ENCODE results near the gene DPEP2.
"Not testable (repeated sequence)": the region's sequence is repeated elsewhere in the genome, so short reads cannot be mapped to it uniquely, and the experiment has no call there.

Gene DPEP2

DNA sequence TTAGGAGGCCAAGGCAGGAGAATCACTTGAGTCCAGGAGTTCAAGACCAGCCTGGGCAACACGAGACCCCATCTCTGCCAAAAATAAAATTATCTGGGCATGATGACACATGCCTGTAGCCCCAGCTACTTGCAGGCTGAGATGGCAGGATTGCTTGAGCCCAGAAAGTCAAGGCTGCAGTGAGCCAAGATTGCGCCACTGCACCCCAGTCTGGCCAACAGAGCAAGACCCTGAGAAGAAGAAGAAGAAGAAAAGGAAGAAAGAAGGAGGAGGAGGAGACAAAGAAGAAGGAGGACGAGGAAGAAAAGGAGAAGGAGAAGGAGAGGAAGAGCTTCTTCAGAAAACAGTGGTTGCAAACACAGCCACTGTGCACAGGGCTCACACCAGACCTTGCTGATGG, 10.6 kb downstream of the DPEP2 start:
- no peak for DNase-seq (ENCODE audit: low read depth)
- H3K9me3 ChIP-seq (ENCODE audit: control insufficient read depth, low read length) = no peaks in the 10 kb centered on the region
- no peak overlapping the region for H3K4me3 ChIP-seq (ENCODE audit: low read length)
- peaks cover 12% of the 10 kb centered on the region for H3K27me3 ChIP-seq (replicated peaks; ENCODE audit: control insufficient read depth, insufficient read depth, low read length)
- no peak overlapping the region for H3K9ac ChIP-seq (ENCODE audit: low read length)
- H3K4me1 ChIP-seq (ENCODE audit: control insufficient read depth, insufficient read depth, low read length) = peaks cover 9% of the 10 kb centered on the region
- no peaks in the 10 kb centered on the region for H3K36me3 ChIP-seq (ENCODE audit: control insufficient read depth, insufficient read depth, low read length, severe bottlenecking)

GRCh38 chr16:67987460-67988160, 11.7 kb downstream of the DPEP2 start:
- no peaks in the 10 kb centered on the region for H3K9me3 ChIP-seq (ENCODE audit: control insufficient read depth, low read length)
- H3K9ac ChIP-seq (ENCODE audit: low read length) = no peak overlapping the region
- peaks cover 13% of the 10 kb centered on the region for H3K27me3 ChIP-seq (replicated peaks; ENCODE audit: control insufficient read depth, insufficient read depth, low read length)
- DNase-seq (ENCODE audit: low read depth) = no peak
- H3K4me3 ChIP-seq (ENCODE audit: low read length) = no peak overlapping the region
- H3K36me3 ChIP-seq (ENCODE audit: control insufficient read depth, insufficient read depth, low read length, severe bottlenecking) = no peaks in the 10 kb centered on the region
- peaks cover 6% of the 10 kb centered on the region for H3K4me1 ChIP-seq (ENCODE audit: control insufficient read depth, insufficient read depth, low read length)

DNA sequence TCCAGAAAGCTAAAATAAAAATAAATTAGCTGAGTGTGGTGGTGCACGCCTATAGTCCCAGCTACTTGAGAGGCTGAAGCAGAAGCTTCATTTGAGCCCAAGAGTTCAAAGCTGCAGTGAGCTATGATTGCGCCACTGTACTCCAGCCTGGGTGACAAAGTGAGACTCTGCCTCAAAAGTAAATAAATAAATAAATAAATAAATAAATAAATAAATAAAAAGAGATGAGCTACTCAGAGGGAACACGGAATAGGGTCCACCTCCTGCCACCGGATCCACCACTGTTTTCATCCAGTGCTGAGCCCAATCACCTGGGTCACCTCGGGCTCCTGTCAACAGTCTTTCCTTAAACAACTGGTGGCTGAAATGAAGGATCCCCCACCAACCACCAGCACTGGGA, 12.3 kb downstream of the DPEP2 start:
- peaks cover 6% of the 10 kb centered on the region for H3K4me1 ChIP-seq (ENCODE audit: control insufficient read depth, insufficient read depth, low read length)
- DNase-seq (ENCODE audit: low read depth) = no peak
- no peaks in the 10 kb centered on the region for H3K9me3 ChIP-seq (ENCODE audit: control insufficient read depth, low read length)
- H3K9ac ChIP-seq (ENCODE audit: low read length) = no peak overlapping the region
- no peaks in the 10 kb centered on the region for H3K36me3 ChIP-seq (ENCODE audit: control insufficient read depth, insufficient read depth, low read length, severe bottlenecking)
- no peak overlapping the region for H3K4me3 ChIP-seq (ENCODE audit: low read length)
- peaks cover 7% of the 10 kb centered on the region for H3K27me3 ChIP-seq (replicated peaks; ENCODE audit: control insufficient read depth, insufficient read depth, low read length)

DNA sequence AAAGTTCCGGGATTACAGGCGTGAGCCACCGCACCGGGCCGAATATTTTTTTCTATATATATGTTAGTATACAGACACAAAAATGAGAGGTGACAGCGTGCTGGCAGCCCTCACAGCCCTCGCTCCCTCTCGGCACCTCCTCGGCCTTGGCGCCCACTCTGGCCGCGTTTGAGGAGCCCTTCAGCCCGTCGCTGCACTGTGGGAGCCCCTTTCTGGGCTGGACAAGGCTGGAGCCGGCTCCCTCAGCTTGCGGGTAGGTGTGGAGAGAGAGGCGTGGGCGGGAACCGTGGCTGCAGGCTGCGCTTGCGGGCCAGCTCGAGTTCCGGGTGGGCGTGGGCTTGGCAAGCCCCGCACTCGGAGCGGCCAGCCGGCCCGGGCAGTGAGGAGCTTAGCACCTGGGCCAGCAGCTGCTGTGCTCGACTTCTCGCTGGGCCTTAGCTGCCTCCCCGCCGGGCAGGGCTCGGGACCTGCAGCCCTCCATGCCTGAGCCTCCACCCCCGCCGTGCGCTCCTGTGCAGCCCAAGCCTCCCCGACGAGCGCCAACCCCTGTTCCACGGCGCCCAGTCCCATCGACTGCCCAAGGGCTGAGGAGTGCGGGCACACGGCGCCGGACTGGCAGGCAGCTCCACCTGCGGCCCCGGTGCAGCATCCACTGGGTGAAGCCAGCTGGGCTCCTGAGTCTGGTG, 17.1 kb downstream of the DPEP2 start:
- Histone ChIP-seq H3K9ac (ENCODE audit: low read length) (no peak overlapping the region), H3K4me1 (ENCODE audit: control insufficient read depth, insufficient read depth, low read length) (no peaks in the 10 kb centered on the region), H3K36me3 (ENCODE audit: control insufficient read depth, insufficient read depth, low read length, severe bottlenecking) (no peaks in the 10 kb centered on the region), H3K27me3 (replicated peaks; ENCODE audit: control insufficient read depth, insufficient read depth, low read length) (peaks cover 23% of the 10 kb centered on the region), H3K4me3 (ENCODE audit: low read length) (no peak overlapping the region), H3K9me3 (ENCODE audit: control insufficient read depth, low read length) (no peaks in the 10 kb centered on the region)
- DNase-seq (ENCODE audit: low read depth) = no peak

GRCh38 chr16:67979955-67980678, 19.2 kb downstream of the DPEP2 start, which contains the start of gene DPEP3:
Gene DPEP3, minus strand, starts transcription at chr16:67980499. Its CDS starts 119 bp downstream, at chr16:67980380.
- no peak within 1 kb of the TSS for H3K4me3 ChIP-seq (ENCODE audit: low read length)
- H3K36me3 ChIP-seq (ENCODE audit: control insufficient read depth, insufficient read depth, low read length, severe bottlenecking) = no peaks in the 10 kb centered on the region
- DNase-seq (ENCODE audit: low read depth) = no peak
- no peaks in the 10 kb centered on the region for H3K4me1 ChIP-seq (ENCODE audit: control insufficient read depth, insufficient read depth, low read length)
- no peak within 1 kb of the TSS for H3K9ac ChIP-seq (ENCODE audit: low read length)
- H3K9me3 ChIP-seq (ENCODE audit: control insufficient read depth, low read length) = no peaks in the 10 kb centered on the region
- peaks cover 33% of the 10 kb centered on the region for H3K27me3 ChIP-seq (replicated peaks; ENCODE audit: control insufficient read depth, insufficient read depth, low read length)

- Histone ChIP-seq H3K4me1 (ENCODE audit: control insufficient read depth, insufficient read depth, low read length) (no peaks in the 10 kb centered on the region), H3K9ac (ENCODE audit: low read length) (no peak overlapping the region), H3K4me3 (ENCODE audit: low read length) (no peak overlapping the region), H3K9me3 (ENCODE audit: control insufficient read depth, low read length) (no peaks in the 10 kb centered on the region), H3K27me3 (replicated peaks; ENCODE audit: control insufficient read depth, insufficient read depth, low read length) (peaks cover 27% of the 10 kb centered on the region), H3K36me3 (ENCODE audit: control insufficient read depth, insufficient read depth, low read length, severe bottlenecking) (no peaks in the 10 kb centered on the region)
- DNase-seq (ENCODE audit: low read depth) = no peak
Measured at GRCh38 chr16:67977469-67978227, 21.6 kb downstream of the DPEP2 start.

- no peaks in the 10 kb centered on the region for H3K36me3 ChIP-seq (ENCODE audit: control insufficient read depth, insufficient read depth, low read length, severe bottlenecking)
- H3K27me3 ChIP-seq (replicated peaks; ENCODE audit: control insufficient read depth, insufficient read depth, low read length) = peaks cover 27% of the 10 kb centered on the region
- DNase-seq (ENCODE audit: low read depth) = no peak
- H3K4me3 ChIP-seq (ENCODE audit: low read length) = no peak overlapping the region
- no peaks in the 10 kb centered on the region for H3K9me3 ChIP-seq (ENCODE audit: control insufficient read depth, low read length)
- H3K4me1 ChIP-seq (ENCODE audit: control insufficient read depth, insufficient read depth, low read length) = no peaks in the 10 kb centered on the region
- H3K9ac ChIP-seq (ENCODE audit: low read length) = no peak overlapping the region
Measured at GRCh38 chr16:67977005-67977404, 22.3 kb downstream of the DPEP2 start.

DNA sequence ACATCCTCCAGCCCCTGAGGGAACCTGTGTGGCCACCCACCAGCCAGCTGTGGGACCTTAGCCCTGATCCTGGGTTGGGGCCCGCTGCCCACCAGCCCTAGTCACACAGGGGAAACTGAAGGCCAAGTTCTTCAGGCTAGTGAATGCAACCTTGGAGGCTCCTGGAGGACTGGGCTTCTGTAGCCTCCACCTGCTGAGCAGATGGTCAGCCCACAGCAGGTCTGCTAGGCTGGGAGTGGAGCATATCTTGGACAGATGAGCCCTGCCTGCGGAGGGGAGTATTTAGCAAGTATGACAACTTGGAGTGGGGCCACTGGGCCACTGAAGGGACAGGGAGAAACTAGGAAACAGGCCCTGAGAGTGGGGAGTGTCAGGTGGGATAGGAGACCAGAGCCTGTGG, 23.1 kb downstream of the DPEP2 start:
- no peaks in the 10 kb centered on the region for H3K36me3 ChIP-seq (ENCODE audit: control insufficient read depth, insufficient read depth, low read length, severe bottlenecking)
- H3K9me3 ChIP-seq (ENCODE audit: control insufficient read depth, low read length) = no peaks in the 10 kb centered on the region
- no peak for DNase-seq (ENCODE audit: low read depth)
- no peaks in the 10 kb centered on the region for H3K4me1 ChIP-seq (ENCODE audit: control insufficient read depth, insufficient read depth, low read length)
- H3K4me3 ChIP-seq (ENCODE audit: low read length) = no peak overlapping the region
- no peak overlapping the region for H3K9ac ChIP-seq (ENCODE audit: low read length)
- peaks cover 27% of the 10 kb centered on the region for H3K27me3 ChIP-seq (replicated peaks; ENCODE audit: control insufficient read depth, insufficient read depth, low read length)

DNA sequence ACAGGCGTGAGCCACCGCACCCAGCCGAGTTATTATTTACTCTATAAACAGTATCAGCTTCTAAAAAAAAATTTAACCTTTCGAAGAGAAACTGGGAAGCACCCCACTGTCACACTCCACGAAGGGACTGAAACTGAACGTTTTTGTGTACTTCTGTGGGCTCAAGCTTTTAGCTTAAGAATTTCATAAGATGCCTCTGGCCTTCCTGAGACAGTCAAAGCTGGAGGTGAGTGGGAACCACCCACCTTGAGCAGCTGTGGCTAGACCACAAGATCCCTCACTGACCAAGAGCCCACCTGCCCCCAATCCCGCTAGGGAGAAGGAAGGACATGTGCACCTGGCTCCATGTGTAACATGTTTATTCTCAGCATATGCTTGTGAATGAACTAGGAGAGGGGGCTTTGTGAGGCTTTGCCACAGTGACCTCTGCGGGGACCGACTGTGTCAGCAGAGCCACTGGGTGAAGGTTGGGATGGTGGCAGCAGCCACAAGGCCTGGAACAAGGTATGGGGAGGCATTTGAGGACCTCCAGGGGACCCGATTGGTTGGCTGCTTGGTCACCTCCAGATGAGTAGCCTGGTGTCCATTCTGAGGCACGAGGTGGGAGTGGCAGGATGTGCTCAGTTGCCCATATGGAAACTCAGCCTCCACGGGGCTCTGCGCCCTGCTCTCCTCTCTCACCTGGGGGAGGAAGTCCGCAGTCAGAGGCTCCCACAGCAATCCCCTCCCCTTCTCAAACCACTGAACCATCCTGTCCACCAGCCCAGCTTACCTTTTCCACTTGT, 23.8 kb downstream of the DPEP2 start:
- Histone ChIP-seq H3K9ac (ENCODE audit: low read length) (no peak overlapping the region), H3K4me3 (ENCODE audit: low read length) (no peak overlapping the region), H3K36me3 (ENCODE audit: control insufficient read depth, insufficient read depth, low read length, severe bottlenecking) (no peaks in the 10 kb centered on the region), H3K9me3 (ENCODE audit: control insufficient read depth, low read length) (no peaks in the 10 kb centered on the region), H3K27me3 (replicated peaks; ENCODE audit: control insufficient read depth, insufficient read depth, low read length) (peaks cover 25% of the 10 kb centered on the region), H3K4me1 (ENCODE audit: control insufficient read depth, insufficient read depth, low read length) (no peaks in the 10 kb centered on the region)
- DNase-seq (ENCODE audit: low read depth) = no peak

DNA sequence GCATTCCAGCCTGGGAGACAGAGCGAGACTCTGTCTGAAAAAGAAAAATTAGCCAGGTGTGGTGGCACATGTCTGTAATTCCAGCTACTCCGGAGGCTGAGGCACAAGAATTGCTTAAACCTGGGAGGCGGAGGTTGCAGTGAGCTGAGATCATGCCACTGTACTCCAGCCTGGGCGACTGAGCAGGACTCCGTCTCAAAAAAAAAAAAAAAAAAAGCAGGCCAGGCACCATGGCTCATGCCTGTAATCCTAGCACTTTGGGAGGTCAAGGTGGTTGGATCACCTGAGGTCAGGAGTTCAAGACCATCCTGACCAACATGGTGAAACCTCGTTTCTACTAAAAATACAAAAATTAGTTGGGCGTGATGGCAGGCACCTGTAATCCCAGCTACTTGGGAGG, 27.0 kb downstream of the DPEP2 start:
- not testable (repeated sequence) for H3K4me3 ChIP-seq (ENCODE audit: low read length); H3K4me1 ChIP-seq (ENCODE audit: control insufficient read depth, insufficient read depth, low read length); H3K36me3 ChIP-seq (ENCODE audit: control insufficient read depth, insufficient read depth, low read length, severe bottlenecking); DNase-seq (ENCODE audit: low read depth); H3K9ac ChIP-seq (ENCODE audit: low read length); H3K9me3 ChIP-seq (ENCODE audit: control insufficient read depth, low read length)
- peaks cover 11% of the 10 kb centered on the region for H3K27me3 ChIP-seq (replicated peaks; ENCODE audit: control insufficient read depth, insufficient read depth, low read length)

Data from adipocyte (in vitro differentiated cells).